Spleen (tissue), 11 donors: ENCODE data around the gene SLC45A3. TPM values are rescaled to one million over a fixed set of nuclear protein-coding genes. Genes with fewer than 3 reads are reported as not detected.
"Not testable (repeated sequence)": the region's sequence is repeated elsewhere in the genome, so short reads cannot be mapped to it uniquely, and the experiment has no call there.

ENCODE experiments used
- DNase-seq: peaks from one replicate; pipeline ENCODE4 v3.0.0-alpha.2; 2020
- H3K27ac ChIP-seq, 8 donors: fragments of 200-600 bp; sonication (generic) in 7 of 8; 1 replicate in 4 of 8; 2 replicates in 4 of 8; pipeline versions ENCODE4 v1.5.0 to v1.8.0; 2016 to 2021; ENCODE audit warnings: inconsistent platforms in 4 of 8, mild to moderate bottlenecking in 4 of 8, moderate library complexity in 1 of 8
- H3K27me3 ChIP-seq, 7 donors: fragments of 200-600 bp; sonication (generic) in 6 of 7; replicated peaks in 1 of 7; 1 replicate in 4 of 7; 2 replicates in 3 of 7; pipeline versions ENCODE4 v1.5.0 to v1.8.0; 2016 to 2021; ENCODE audit warnings: inconsistent platforms in 3 of 7, mild to moderate bottlenecking in 1 of 7
- H3K36me3 ChIP-seq, 6 donors: fragments of 200-600 bp; sonication (generic) in 5 of 6; 1 replicate in 4 of 6; 2 replicates in 2 of 6; pipeline versions ENCODE4 v1.5.0 to v1.8.0; 2016 to 2021; ENCODE audit warnings: inconsistent platforms in 2 of 6
- H3K4me1 ChIP-seq, 6 donors: fragments of 200-600 bp; sonication (generic) in 5 of 6; 1 replicate in 3 of 6; 2 replicates in 3 of 6; pipeline versions ENCODE4 v1.5.0 to v1.8.0; 2016 to 2021; ENCODE audit warnings: inconsistent platforms in 3 of 6
- H3K4me3 ChIP-seq, 8 donors: fragments of 200-600 bp; sonication (generic) in 7 of 8; 1 replicate in 4 of 8; 2 replicates in 4 of 8; pipeline versions ENCODE4 v1.5.0 to v1.8.0; 2016 to 2021; ENCODE audit warnings: inconsistent platforms in 4 of 8, mild to moderate bottlenecking in 4 of 8, moderate library complexity in 2 of 8
- H3K9me3 ChIP-seq, 8 donors: fragments of 200-600 bp; sonication (generic) in 7 of 8; 1 replicate in 4 of 8; 2 replicates in 4 of 8; pipeline versions ENCODE4 v1.5.0 to v1.8.0; 2016 to 2021; ENCODE audit warnings: inconsistent platforms in 4 of 8
- POLR2A ChIP-seq, 3 donors: fragments of 450-650 bp; IDR thresholded peaks; one replicate each; pipeline ENCODE4 v1.5.1; 2017; ENCODE audit warnings: antibody characterized with exemption in 3 of 3, mild to moderate bottlenecking in 1 of 3
- POLR2AphosphoS5 ChIP-seq, 3 donors: sonication (generic); formaldehyde crosslinking; IDR thresholded peaks; one replicate each; pipeline ENCODE4 v1.5.1; 2017; ENCODE audit warnings: antibody characterized with exemption in 3 of 3
- WGBS, 5 donors: extraction: QIAGEN DNeasy Blood & Tissue Kit in 3 of 5; methylation state at CpG; one replicate each; pipeline versions ENCODE4 v1.1.5 to v1.1.7; 2013 to 2018; 5-methylcytosine and 5-hydroxymethylcytosine counted together
- intact Hi-C: fragments of 100-400 bp; cut with DNase I; formaldehyde crosslinking; loops from one replicate; pipeline ENCODE4 v1.15.0; 2023; ENCODE audit warnings: low total_unique reads
- polyA plus RNA-seq, 3 donors: library from polyadenylated mRNA; stranded (reverse); fragments of 200-250 nt; gene quantifications; one replicate each; pipeline ENCODE4 v1.2.1, GENCODE V29; 2013
- total RNA-seq, 7 donors: library from RNA; depleted of rRNA in 3 of 7; stranded (reverse); fragments of >200 nt in 3 of 7; fragmentation: NEBNext Ultra II Directional in 4 of 7; extraction: Animal tissue kit (Norgen Biotek cat#: 25700) in 4 of 7; gene quantifications; one replicate each; pipeline versions ENCODE4 v1.1.0 to v1.2.1, GENCODE V29; 2016 to 2021
- TF ChIP-seq, protein P1 (sequence below), 11 experiments: fragments of 200-600 bp in 7 of 11; fragments of 450-650 bp in 4 of 11; sonication (generic) in 4 of 11; IDR thresholded peaks in 8 of 11; conservative IDR thresholded peaks in 3 of 11; 1 replicate in 7 of 11; 2 replicates in 4 of 11; pipeline versions ENCODE4 v1.4.0 to v1.8.0; 2016 to 2021; ENCODE audit warnings: antibody characterized with exemption in 11 of 11, inconsistent platforms in 4 of 11, mild to moderate bottlenecking in 1 of 11
- donor health status: healthy with polysubstance abuse.
- donor health status: DM: no; HTN: no; CAD: no; lungs with moderate emphysema.
- donor health status: DM: no; HTN: no; CAD: no.
- donor health status: Bipolar disorder and iron deficiency.
- donor health status: healthy.
- donor health status: DM: no; HTN: no; CAD: no.
- donor health status: DM: yes; HTN: yes; CAD: no.

The SLC45A3 gene
- total and polyA plus RNA-seq, 10 donors = 16.8 to 43.7 (median 31.5) TPM

DNA sequence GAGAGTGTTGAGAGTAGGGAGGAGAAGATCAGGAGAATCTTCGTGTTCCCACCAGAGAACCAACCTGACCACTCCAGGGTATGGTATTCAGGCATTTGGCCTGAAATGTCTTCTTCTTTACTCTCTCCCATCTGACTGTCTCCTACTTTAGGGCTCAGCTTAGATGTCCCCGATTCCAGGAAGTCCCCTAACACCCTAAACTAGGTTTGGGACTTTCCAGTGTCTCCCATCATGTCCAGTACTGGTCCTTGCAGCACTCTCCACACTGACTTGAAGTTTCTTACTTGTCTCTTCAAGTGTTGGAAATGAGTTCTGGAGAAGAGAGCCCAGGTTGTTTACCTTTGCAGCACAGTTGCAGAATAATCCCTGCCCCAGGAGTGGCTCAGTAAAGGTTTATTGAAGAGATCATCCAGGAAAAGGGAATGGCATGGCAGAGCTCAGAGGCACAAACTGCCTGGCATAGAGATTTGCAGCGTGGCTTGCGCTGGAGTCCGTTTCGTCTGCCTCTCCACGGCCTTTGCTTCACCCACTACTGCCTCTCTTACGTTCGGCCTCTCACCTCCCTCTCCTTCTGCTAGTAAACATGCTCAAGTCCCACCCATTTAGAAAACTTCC lies 42.3 kb downstream of the SLC45A3 start:
- H3K4me1 ChIP-seq = peaks cover 0 to 4% (median 0%) of the 10 kb centered on the region in 6 donors
- H3K9me3 ChIP-seq = no peaks in the 10 kb centered on the region
- intact Hi-C loops = no loop called here
- no peak overlapping the region for H3K4me3 ChIP-seq
- no peak for DNase-seq
- H3K36me3 ChIP-seq = no peaks in the 10 kb centered on the region
- no peaks in the 10 kb centered on the region for H3K27me3 ChIP-seq
- WGBS, 5 donors = 86 to 90% (median 89%) methylated on average over 9 of the region's 9 CpGs
- TF ChIP-seq, protein P1, sequence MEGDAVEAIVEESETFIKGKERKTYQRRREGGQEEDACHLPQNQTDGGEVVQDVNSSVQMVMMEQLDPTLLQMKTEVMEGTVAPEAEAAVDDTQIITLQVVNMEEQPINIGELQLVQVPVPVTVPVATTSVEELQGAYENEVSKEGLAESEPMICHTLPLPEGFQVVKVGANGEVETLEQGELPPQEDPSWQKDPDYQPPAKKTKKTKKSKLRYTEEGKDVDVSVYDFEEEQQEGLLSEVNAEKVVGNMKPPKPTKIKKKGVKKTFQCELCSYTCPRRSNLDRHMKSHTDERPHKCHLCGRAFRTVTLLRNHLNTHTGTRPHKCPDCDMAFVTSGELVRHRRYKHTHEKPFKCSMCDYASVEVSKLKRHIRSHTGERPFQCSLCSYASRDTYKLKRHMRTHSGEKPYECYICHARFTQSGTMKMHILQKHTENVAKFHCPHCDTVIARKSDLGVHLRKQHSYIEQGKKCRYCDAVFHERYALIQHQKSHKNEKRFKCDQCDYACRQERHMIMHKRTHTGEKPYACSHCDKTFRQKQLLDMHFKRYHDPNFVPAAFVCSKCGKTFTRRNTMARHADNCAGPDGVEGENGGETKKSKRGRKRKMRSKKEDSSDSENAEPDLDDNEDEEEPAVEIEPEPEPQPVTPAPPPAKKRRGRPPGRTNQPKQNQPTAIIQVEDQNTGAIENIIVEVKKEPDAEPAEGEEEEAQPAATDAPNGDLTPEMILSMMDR (IDR thresholded peaks at IDR 0.05 in 8 of 11, conservative IDR thresholded peaks at IDR 0.05 in 3 of 11) = no peak
- TF ChIP-seq POLR2A (IDR thresholded peaks at IDR 0.05) = no peak
- TF ChIP-seq POLR2AphosphoS5 (IDR thresholded peaks at IDR 0.05) = no peak
- H3K27ac ChIP-seq = no peak overlapping the region

DNA sequence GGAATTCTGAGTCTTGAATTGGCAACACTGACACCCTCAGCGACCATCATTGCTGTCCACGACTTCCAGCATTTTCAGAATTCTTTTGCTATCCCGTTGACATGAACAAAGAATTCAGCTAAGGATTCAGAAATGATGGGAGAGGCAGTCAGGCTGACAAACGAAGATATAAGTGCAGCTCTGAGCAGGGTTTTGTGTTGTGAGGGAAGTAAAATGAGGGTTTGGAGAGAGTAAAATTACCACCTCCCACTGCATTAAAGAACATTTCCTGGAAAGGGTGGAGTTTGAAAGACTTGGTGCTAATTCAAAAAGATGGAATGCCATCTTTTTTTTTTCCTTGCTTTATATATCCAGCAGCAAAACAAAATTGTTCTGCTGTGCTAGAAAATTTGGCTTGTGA lies 43.6 kb downstream of the SLC45A3 start:
- H3K4me1 ChIP-seq = peaks cover 0 to 13% (median 7%) of the 10 kb centered on the region in 6 donors
- H3K4me3 ChIP-seq = no peak overlapping the region
- TF ChIP-seq, protein P1 (IDR thresholded peaks at IDR 0.05 in 8 of 11, conservative IDR thresholded peaks at IDR 0.05 in 3 of 11) = no peak
- TF ChIP-seq POLR2AphosphoS5 (IDR thresholded peaks at IDR 0.05) (no peak), POLR2A (IDR thresholded peaks at IDR 0.05) (no peak)
- H3K27ac ChIP-seq = peak overlapping the region in 1 of 8 donors; percentile 6
- DNase-seq = no peak
- H3K9me3 ChIP-seq = no peaks in the 10 kb centered on the region
- H3K27me3 ChIP-seq = no peaks in the 10 kb centered on the region
- intact Hi-C loops = no loop called here
- 46 to 58% (median 57%) methylated on average over 4 of the region's 4 CpGs for WGBS, 5 donors
- H3K36me3 ChIP-seq = no peaks in the 10 kb centered on the region

DNA sequence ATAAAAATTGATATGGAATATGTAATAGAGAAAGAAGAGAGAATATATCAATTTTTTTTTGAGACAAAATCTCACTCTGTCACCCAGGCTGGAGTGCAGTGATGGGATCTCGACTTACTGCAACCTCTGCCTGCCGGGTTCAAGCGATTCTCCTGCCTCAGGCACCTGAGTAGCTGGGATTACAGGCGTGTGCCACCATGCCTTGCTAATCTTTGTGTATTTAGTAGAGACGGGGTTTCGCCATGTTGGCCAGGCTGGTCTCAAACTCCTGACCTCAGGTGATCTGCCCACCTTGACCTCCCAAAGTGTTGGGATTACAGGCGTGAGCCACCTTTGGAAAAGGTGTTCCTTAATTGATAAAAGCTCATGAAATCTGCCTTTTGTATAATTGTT lies 44.2 kb downstream of the SLC45A3 start:
- peaks cover 0 to 13% (median 7%) of the 10 kb centered on the region in 6 donors for H3K4me1 ChIP-seq
- H3K9me3 ChIP-seq, H3K4me3 ChIP-seq, H3K27ac ChIP-seq, intact Hi-C loops, H3K27me3 ChIP-seq, H3K36me3 ChIP-seq, DNase-seq: not testable (repeated sequence)
- WGBS, 5 donors = 83 to 95% (median 93%) methylated on average over 7 of the region's 7 CpGs

DNA sequence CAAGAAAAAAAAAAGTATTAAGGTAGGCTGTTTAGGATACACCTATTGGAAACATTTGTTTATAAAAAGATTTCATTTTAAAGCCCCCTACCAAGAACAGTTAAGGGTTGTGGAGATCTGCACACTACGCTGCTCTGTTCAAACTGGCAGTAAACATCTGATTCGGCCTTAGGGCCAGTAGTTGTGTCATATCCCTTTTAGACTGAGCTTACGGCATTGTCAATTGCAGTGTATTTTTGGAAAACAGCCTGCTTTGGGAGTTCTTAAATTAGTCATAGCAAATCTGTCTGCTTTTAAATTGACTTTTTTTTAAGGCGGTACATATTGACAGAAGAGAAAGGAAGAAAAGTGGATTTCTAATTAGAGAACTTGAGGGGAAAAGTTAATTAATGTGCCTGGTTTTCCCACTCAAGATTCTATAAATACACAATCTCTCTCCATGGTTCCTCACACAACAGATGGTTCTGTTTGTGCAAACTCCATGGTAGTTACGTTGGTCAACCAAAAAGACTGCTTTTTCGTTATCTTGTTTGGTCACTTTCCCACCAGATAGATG lies 46.8 kb downstream of the SLC45A3 start:
- Histone ChIP-seq H3K36me3 (peaks cover 0 to 8% (median 0%) of the 10 kb centered on the region in 6 donors), H3K27me3 (no peaks in the 10 kb centered on the region), H3K4me1 (peaks cover 16 to 38% (median 30%) of the 10 kb centered on the region in 6 donors), H3K4me3 (no peak overlapping the region), H3K27ac (no peak overlapping the region), H3K9me3 (no peaks in the 10 kb centered on the region)
- DNase-seq = no peak
- no peak for TF ChIP-seq POLR2A (IDR thresholded peaks at IDR 0.05)
- 69 to 91% (median 83%) methylated on average over 6 of the region's 6 CpGs for WGBS, 5 donors
- intact Hi-C loops = loop anchor here (5.0 kb wide), 2 partner anchors 41 to 106 kb away; no protein-coding TSS in a partner anchor

DNA sequence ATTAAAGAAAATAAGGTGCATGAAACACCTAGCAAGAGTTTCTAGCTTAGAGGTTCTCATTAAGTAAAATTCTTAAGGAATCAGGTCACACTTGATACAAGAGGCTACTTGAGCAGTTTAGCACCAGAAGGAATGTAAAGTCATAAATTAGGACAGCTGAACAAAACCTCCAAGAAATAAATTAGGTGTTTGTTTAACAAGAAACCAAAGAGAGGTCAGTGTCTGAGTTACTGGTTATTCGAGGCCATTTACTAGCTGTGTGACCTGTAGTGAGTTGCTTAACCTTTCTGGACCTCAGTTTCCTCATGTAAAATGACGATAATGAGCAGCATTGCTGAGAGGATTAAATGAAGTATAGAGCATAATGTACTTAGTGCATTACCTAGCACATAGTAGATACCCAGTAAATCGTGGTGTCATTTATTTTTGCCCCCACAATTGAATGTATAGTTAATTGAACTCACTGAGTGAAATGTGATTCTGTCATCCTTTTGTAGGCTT lies 47.6 kb downstream of the SLC45A3 start:
- H3K4me3 ChIP-seq = peak overlapping the region in 7 of 8 donors; percentile 61 to 81 (median 64)
- intact Hi-C loops = loop anchor here (5.0 kb wide), 2 partner anchors 40 to 105 kb away; no protein-coding TSS in a partner anchor
- H3K4me1 ChIP-seq = peaks cover 22 to 46% (median 38%) of the 10 kb centered on the region in 6 donors
- H3K36me3 ChIP-seq = peaks cover 0 to 8% (median 0%) of the 10 kb centered on the region in 6 donors
- peak overlapping the region; percentile 94 to 99 (median 96) for H3K27ac ChIP-seq
- H3K27me3 ChIP-seq = no peaks in the 10 kb centered on the region
- 69 to 84% (median 77%) methylated on average over 3 of the region's 3 CpGs for WGBS, 5 donors
- TF ChIP-seq, protein P1 (IDR thresholded peaks at IDR 0.05 in 8 of 11, conservative IDR thresholded peaks at IDR 0.05 in 3 of 11) = no peak
- no peak for DNase-seq
- no peaks in the 10 kb centered on the region for H3K9me3 ChIP-seq
